Prostate gland (tissue), 2 donors: ENCODE measurements around the gene TRPM3. TPM values are rescaled to one million over a fixed set of nuclear protein-coding genes. Genes with fewer than 3 reads are reported as not detected.

Experiments used
- DNase-seq: peaks from one replicate; pipeline ENCODE4 v3.0.0-alpha.2; 2019; ENCODE audit warnings: low spot score
- H3K27ac ChIP-seq, 2 donors: fragments of 200-600 bp; sonication (generic); 2 replicates each; pipeline ENCODE4 v1.5.1; 2017 to 2019
- H3K27me3 ChIP-seq: fragments of 200-600 bp; sonication (generic); replicated peaks from 2 replicates; pipeline ENCODE4 v1.5.1; 2019; ENCODE audit not compliant: insufficient read depth
- H3K36me3 ChIP-seq, 2 donors: fragments of 200-600 bp; sonication (generic); 1 replicate in 1 of 2; 2 replicates in 1 of 2; pipeline versions ENCODE4 v1.5.1 to v1.8.1; 2017 to 2019
- H3K4me1 ChIP-seq: fragments of 200-600 bp; sonication (generic); replicated peaks from 2 replicates; pipeline ENCODE4 v1.5.1; 2019
- H3K4me3 ChIP-seq, 2 donors: fragments of 200-600 bp; sonication (generic); 2 replicates each; pipeline ENCODE4 v1.5.1; 2017 to 2019
- H3K9me3 ChIP-seq: fragments of 200-600 bp; sonication (generic); 2 replicates; pipeline ENCODE4 v1.5.1; 2017
- POLR2A ChIP-seq: fragments of 450-650 bp; IDR thresholded peaks from one replicate; pipeline ENCODE4 v1.6.1; 2016; ENCODE audit warnings: antibody characterized with exemption, mild to moderate bottlenecking
- POLR2AphosphoS5 ChIP-seq: sonication (generic); formaldehyde crosslinking; IDR thresholded peaks from one replicate; pipeline ENCODE4 v1.6.1; 2017; ENCODE audit warnings: antibody characterized with exemption
- WGBS: methylation state at CpG from one replicate; pipeline ENCODE4 v1.1.5; 2018; 5-methylcytosine and 5-hydroxymethylcytosine counted together
- intact Hi-C: fragments of 100-400 bp; cut with DNase I; formaldehyde crosslinking; loops from one replicate; pipeline ENCODE4 v1.14.2; 2022
- total RNA-seq, 2 donors: library from RNA; depleted of rRNA; stranded (reverse); fragments of >200 nt; gene quantifications; one replicate each; pipeline ENCODE4 v1.1.0, GENCODE V29; 2016
- TF ChIP-seq, protein P1 (sequence below), 4 experiments: fragments of 200-600 bp in 2 of 4; fragments of 450-650 bp in 2 of 4; sonication (generic) in 2 of 4; IDR thresholded peaks; 1 replicate in 3 of 4; 2 replicates in 1 of 4; pipeline ENCODE4 v1.5.1; 2016 to 2019; ENCODE audit warnings: antibody characterized with exemption in 4 of 4, mild to moderate bottlenecking in 2 of 4, moderate library complexity in 2 of 4

Gene TRPM3
- total RNA-seq, 2 donors from 2014 or later, result 0.32 to 18.7 TPM

DNA sequence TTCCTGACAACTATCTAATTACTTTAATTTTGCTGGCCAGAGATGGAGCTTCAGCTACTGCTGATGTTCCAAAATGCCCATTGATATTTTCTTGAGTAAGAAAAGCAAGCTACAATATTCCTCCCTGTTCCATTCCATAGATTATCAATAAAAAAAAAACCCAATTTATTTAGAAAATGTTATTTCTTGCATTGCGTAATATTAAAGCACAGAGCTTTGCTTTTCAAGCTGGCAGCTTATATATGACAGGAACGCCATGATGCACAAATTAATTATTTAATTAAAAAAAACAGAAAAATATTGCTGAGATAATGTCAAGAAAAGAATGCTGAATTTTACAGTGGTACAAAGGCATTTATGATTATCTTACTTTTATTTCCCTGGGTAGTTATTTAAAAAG is 47.9 kb downstream of the TRPM3 start:
- no peak for DNase-seq
- Histone ChIP-seq H3K4me3 (no peak overlapping the region), H3K9me3 (no peaks in the 10 kb centered on the region), H3K27ac (no peak overlapping the region), H3K4me1 (no peaks in the 10 kb centered on the region), H3K36me3 (no peaks in the 10 kb centered on the region), H3K27me3 (no peaks in the 10 kb centered on the region)
- TF ChIP-seq, protein P1, sequence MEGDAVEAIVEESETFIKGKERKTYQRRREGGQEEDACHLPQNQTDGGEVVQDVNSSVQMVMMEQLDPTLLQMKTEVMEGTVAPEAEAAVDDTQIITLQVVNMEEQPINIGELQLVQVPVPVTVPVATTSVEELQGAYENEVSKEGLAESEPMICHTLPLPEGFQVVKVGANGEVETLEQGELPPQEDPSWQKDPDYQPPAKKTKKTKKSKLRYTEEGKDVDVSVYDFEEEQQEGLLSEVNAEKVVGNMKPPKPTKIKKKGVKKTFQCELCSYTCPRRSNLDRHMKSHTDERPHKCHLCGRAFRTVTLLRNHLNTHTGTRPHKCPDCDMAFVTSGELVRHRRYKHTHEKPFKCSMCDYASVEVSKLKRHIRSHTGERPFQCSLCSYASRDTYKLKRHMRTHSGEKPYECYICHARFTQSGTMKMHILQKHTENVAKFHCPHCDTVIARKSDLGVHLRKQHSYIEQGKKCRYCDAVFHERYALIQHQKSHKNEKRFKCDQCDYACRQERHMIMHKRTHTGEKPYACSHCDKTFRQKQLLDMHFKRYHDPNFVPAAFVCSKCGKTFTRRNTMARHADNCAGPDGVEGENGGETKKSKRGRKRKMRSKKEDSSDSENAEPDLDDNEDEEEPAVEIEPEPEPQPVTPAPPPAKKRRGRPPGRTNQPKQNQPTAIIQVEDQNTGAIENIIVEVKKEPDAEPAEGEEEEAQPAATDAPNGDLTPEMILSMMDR (IDR thresholded peaks at IDR 0.05), result no peak
- TF ChIP-seq POLR2AphosphoS5 (no peak), POLR2A (no peak)
- 100% methylated on average over 2 of the region's 2 CpGs for WGBS
- intact Hi-C loops, result no loop called here

- H3K27ac ChIP-seq, result no peak overlapping the region
- 85% methylated on average over 5 of the region's 5 CpGs for WGBS
- no peaks in the 10 kb centered on the region for H3K9me3 ChIP-seq
- no peak overlapping the region for H3K4me3 ChIP-seq
- no peaks in the 10 kb centered on the region for H3K4me1 ChIP-seq
- no peaks in the 10 kb centered on the region for H3K36me3 ChIP-seq
- no peak for DNase-seq
- no peaks in the 10 kb centered on the region for H3K27me3 ChIP-seq
- TF ChIP-seq POLR2AphosphoS5 (no peak), POLR2A (no peak)
- TF ChIP-seq, protein P1 (IDR thresholded peaks at IDR 0.05), result no peak
- intact Hi-C loops, result no loop called here
Observed at GRCh38 chr9:71072587-71072986, 48.8 kb downstream of the TRPM3 start.

- intact Hi-C loops, result no loop called here
- H3K4me1 ChIP-seq, result no peaks in the 10 kb centered on the region
- no peaks in the 10 kb centered on the region for H3K27me3 ChIP-seq
- no peak overlapping the region for H3K27ac ChIP-seq
- TF ChIP-seq, protein P1 (IDR thresholded peaks at IDR 0.05), result no peak
- TF ChIP-seq POLR2AphosphoS5 (no peak), POLR2A (no peak)
- no peak for DNase-seq
- WGBS, result 88% methylated on average over 1 of the region's 1 CpG
- no peak overlapping the region for H3K4me3 ChIP-seq
- no peaks in the 10 kb centered on the region for H3K9me3 ChIP-seq
- no peaks in the 10 kb centered on the region for H3K36me3 ChIP-seq
Observed at GRCh38 chr9:71071633-71072032, 49.8 kb downstream of the TRPM3 start.

DNA sequence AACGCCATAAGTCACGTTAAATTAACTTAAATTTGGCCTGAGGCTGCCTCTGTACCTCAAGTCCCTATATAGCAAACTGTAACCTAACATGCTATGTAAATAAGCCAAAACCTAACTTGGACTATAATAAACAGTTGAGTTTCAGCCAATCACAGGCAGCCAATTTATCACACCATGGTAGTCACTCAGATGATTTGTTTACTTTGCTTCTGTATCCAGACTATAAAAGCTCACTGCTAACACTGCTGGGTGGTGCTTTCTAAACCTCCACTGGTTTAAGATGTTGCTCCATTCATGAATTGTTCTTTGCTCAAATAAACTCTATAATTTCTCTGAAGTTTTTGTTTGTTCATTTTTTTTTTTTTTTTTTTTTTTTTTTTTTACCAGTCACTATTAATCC is 62.8 kb downstream of the TRPM3 start:
- H3K27ac ChIP-seq, result no peak overlapping the region
- DNase-seq, result no peak
- WGBS, result 80% methylated on average over 2 of the region's 2 CpGs
- H3K36me3 ChIP-seq, result no peaks in the 10 kb centered on the region
- TF ChIP-seq, protein P1 (IDR thresholded peaks at IDR 0.05), result no peak
- TF ChIP-seq POLR2A (no peak), POLR2AphosphoS5 (no peak)
- no peaks in the 10 kb centered on the region for H3K27me3 ChIP-seq
- no peaks in the 10 kb centered on the region for H3K4me1 ChIP-seq
- no peaks in the 10 kb centered on the region for H3K9me3 ChIP-seq
- intact Hi-C loops, result no loop called here
- H3K4me3 ChIP-seq, result no peak overlapping the region

DNA sequence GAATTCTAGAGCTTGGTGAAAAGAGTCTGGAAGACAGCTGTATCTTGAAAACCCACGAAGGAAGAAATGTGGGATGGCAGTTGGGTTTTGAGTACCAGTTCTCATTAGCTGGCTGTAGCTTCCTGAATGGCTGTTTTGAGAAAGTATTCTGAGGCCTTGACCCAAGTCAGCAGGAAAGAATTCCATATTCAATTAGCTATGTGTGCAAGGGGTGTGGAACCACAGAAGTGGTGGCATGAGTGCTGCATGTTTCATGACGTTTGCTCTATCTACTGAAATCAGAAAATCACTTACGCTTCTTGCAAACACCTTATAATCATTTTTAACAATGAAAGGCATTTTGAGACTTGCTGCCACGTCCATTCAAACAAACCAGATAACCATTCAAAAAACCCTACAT is 69.1 kb downstream of the TRPM3 start:
- intact Hi-C loops, result no loop called here
- H3K4me1 ChIP-seq, result peaks cover 3% of the 10 kb centered on the region
- H3K4me3 ChIP-seq, result no peak overlapping the region
- no peak overlapping the region for H3K27ac ChIP-seq
- WGBS, result 42% methylated on average over 4 of the region's 4 CpGs
- TF ChIP-seq POLR2A, result no peak
- no peak for TF ChIP-seq POLR2AphosphoS5
- TF ChIP-seq, protein P1 (IDR thresholded peaks at IDR 0.05), result no peak
- DNase-seq, result no peak
- no peaks in the 10 kb centered on the region for H3K36me3 ChIP-seq
- no peaks in the 10 kb centered on the region for H3K9me3 ChIP-seq
- H3K27me3 ChIP-seq, result no peaks in the 10 kb centered on the region
